ENCODE data around the gene RXRA.

RXRA gene

DNA sequence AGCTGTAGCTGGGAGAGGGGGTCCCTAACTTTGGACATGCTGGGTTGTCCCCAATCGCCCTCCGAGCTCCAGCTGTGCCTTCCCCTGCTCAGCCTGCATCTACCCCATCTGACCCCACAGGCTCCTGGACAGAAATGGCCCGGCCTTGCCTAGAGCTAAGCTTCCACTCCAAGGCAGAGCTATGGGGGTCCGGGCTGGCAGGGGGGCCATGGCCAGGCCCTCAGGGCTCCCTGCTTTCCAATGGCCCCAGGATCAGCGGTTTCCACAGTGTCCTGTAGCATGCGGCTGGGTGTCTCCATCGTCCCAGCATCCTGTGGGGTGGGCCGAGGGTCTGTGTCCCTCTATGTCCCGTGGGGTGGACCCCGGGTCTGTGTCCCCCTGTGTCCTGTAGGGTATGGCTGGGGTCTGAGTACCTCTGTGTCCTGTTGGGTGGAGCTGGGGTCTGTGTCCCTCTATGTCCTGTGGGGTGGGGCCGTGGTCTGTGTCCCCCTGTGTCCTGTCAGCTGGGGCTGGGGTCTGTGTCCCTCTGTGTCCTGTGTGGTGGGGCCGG lies 130.6 kb downstream of the RXRA start:
- no peak for DNase-seq

DNA sequence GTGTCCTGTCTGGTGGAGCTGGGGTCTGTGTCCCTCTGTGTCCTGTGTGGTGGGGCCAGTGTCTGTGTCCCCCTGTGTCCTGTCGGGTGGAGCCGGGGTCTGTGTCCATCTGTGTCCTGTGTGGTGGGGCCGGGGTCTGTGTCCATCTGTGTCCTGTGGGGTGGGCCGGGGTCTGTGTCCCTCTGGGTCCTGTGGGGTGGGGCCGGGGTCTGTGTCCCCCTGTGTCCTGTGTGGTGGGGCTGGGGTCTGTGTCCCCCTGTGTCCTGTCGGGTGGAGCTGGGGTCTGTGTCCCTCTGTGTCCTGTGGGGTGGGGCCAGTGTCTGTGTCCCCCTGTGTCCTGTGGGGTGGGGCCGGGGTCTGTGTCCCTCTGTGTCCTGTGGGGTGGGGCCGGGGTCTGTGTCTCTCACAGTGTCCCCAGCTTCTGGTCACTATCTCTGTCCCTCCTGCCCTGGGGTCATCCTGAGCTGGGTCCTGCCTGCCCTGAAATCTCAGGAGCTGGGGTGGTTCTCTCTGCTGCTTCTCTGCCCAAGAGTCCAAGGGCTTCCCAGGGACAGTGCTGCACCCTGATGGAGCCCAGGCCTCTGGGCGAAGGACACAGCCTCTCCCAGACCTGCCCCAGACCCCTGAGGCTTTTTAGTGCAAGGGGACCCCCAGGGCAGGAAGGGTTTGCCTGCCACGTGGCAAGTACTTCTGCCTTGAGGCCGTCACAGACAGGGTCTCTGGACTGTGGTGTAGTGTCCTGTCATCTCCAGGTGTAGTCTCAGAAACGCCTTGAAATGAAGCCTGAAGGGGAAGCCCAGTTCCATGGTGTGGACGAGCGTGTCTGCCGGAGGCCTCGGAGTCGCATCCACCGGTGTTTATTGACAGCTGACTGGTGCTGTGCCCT lies 131.3 kb downstream of the RXRA start:
- no peak for DNase-seq

DNA sequence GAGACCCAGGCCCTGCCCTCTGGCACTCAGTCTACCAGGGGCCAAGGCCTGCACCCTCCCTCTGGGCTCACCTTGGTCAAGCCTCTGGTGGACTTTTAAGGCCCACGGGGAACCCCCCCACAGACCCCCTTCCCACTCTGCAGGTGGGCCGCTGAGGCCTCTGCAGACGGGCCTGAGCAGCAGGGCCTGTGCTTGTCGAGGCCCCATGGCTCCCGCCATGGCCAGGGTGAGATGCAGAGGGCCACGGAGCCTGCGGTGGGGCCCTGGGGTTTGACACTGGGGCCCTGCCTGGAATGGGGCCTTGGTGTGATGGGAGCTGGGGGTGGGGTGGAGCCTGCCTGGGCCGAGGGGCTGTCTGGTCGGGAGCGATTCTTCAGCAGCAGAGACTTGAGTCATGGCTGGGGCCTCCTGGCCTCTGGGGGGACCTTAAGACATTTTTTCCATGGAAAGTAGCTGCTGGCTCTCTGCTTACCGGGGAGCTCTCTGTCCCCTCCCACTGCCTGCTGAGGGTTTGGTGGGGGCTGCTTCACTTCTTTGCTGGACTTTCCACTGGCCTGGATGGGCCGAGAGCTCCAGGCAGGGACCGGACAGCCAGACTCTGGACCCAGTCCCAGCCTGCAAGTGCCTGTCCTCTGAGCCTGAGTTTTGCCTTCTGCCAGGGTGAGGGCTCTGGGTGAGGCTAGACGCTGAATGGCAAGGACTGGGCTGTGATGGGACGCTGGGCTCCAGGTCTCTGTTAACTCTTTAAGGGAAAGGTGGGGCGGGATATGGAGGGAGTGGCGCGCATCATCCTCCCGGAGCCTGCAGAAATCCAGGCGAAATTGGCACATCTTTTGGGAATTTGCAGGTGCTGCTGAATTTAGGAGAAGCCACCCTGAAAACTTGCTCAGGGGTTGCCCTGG lies 132.2 kb downstream of the RXRA start:
- no peak for DNase-seq

DNA sequence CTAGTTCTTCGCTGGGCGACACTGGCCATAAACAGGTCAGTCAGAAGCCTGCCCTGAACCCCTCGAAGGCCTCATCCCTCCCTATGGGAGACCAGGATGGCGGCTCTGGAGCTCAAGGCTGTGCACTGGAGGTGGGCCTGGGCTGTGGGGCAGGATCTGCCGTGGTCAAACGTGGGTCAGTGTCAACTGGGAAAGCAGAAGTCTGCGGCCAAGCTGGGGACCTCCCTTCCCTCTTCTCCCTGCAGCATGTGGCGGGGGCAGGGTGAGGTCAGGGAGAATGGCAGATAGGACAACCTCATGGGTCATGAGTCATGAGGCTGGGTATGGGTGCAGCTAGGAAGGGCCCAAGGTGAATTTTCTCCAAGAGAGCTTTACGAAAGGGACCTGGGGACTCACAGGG lies 132.9 kb downstream of the RXRA start:
- DNase-seq: no peak

DNA sequence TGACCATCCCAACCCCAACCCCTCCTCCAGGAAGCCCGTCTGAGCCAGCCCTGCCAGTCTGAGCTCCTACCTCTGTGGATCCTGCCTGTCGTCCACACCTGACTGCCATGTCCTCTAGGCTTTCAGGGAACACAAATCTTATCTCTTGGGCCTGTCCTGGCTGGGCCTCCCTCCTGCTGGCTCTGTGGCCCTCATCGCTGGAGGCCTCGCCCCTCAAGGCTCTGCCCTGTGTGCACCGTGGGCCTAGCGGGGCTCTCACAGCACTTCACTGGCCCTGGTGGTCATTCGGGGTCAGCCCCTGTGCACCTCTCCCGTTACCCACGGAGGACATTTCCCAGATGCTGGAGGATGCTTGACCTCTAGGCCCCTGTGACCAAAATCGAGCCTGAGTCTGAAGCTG lies 133.3 kb downstream of the RXRA start:
- no peak for DNase-seq

DNA sequence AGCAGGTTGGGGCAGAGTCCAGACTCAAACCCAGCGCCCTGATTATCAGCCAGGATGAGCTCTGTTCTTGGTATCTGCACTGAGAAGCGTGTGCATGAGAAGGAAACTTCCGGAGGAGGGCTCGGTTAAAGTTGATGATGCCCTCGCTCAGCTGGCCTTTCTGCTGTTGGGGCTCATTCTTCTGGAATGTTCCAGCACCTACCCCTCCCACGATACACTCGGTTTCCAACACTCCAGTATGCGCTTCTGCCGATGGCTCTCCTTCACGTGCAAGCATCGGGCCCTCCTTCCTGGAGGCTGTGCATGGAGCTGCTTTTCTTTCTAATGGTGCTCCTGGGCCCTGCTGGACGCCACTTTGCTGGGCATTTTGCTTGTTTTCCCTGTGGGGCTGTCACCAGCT lies 134.0 kb downstream of the RXRA start:
- DNase-seq: no peak

DNA sequence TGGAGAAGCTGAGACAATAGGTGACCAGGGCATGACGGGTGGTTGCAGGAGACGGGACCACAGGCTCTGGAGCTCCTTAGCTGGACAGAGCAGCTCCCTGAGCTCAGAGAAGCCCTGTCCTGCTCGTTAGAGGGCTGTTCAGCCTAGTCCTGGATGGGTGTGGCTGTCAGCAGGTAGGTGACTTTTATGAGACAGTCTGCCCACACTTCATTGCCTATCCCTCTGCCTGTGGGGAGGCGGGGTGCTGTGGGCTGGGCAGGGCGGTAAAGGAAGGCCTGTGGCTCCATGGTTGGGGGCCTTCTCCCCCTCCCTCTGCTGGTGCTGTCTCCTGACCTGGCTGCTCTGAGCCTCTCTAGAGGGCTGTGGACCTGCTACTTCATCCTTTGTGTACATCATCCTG lies 134.6 kb downstream of the RXRA start:
- DNase-seq: no peak

DNA sequence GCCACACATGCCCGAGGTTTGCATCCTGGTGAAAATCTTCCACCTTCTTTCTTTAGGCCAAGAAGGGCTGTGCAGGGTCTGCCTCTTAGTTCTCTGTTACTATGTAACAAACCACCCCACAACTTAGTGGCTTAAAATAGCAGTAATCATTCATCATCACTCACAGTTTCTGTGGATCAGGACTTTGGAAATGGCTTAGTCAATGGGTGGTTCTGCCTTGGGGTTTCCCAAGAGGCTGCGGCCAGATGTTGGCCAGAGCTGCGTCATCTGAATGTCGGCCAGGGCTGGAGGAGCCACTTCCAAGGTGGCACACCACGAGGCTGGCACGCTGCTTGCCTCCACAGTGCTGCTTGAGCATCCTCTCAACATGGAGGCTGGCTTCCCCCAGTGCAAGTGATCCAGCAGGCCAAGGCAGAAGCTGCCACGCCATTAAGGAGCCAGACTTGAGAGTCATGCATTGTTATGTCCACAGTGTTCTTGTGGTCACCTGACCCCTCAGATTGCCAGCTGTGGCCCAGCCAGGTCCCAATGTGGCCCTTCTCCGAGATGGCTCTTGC lies 135.2 kb downstream of the RXRA start:
- no peak for DNase-seq

DNA sequence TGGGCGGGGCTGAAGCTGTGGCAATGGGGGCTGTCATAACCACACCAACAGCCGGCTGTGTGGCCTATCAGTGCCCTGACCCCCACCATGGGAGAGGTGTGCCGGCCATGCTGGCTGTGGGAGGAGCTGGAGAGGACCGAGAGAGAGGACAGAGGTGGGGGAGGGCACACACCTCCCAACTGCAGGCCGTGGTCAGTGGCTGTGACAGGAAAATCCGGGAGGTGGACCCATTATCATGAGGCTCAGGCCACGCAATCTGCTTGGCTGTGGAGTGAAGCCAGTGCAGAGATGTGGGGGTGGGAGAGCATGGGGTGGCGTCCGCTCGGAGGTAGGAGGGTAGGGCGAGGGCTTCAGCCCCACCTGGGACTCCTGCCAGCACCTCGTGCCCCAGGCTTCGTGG lies 136.1 kb downstream of the RXRA start:
- DNase-seq: no peak

DNA sequence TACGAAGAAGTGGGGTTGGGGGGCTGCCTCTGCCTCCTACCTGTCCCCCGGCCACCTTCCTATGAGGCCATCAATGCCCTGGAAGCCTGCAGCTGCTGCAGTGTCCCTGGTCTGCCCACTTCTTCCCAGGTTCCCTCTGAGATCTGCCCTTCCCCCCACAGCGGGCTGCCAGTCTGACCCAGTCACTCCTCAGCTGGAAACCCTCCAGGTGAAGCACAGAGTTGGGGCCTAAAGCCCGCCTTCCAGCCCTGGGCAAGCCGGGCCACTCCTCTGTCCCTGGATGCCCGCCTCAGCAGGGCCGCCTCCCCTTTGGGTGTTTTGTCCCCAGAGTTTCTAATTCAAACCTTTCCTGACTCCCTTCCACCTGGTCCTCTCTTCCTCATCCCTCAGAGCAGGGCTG lies 137.0 kb downstream of the RXRA start:
- DNase-seq: no peak

DNA sequence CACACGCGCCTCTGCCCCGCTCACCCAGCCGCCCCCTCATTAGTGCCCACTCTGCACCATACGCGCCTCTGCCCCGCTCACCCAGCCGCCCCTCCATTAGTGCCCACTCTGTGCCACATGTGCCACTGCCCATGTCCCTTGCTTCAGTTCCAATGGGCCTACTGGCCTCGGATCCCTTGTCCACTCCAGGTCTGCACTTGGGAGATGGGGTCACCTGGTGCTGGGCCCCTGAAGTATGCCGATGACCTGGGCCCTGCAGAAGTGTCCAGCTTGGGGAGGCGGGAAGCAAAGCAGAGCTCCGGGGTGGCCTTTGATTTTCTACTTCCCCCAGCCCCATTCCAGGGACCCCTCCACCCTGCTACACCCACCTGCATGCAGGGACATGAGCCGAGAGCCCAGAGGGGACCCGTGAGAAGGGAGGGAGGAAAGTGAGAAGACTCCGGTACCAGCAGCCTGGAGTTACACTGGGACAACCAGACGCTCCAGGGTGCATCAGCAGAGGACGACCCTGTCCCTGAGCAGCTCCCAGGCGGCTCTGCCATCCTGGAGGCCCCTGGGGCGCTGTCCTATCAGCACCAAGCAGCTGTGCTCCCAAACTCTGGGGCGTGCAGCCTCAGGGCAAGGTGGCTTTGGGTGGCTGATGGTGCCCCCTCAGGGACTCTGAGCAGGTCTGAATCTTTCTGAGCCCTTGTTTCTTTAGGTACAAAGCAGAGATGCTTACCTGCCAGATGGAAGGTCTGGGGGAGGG lies 140.8 kb downstream of the RXRA start:
- DNase-seq: no peak

DNA sequence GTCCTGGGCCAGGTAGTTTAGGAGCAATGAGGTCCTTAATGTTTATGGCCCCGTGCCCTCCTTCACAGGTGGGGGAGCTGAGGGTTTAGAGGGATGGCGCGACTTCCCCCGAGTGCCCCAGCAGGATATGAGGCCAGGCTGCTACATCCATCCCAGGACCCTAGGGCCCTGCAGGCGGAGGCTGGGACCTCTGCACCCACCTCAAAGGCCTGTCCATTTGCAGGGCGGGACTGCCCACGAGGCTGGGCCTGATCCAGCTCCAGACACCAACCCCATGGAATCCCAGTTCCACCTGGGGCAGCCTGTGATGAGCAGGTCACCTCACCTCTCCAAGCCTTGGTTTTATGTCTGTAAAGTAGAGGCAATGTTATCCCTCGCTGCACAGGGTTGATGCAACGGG lies 142.1 kb downstream of the RXRA start:
- DNase-seq: no peak

DNA sequence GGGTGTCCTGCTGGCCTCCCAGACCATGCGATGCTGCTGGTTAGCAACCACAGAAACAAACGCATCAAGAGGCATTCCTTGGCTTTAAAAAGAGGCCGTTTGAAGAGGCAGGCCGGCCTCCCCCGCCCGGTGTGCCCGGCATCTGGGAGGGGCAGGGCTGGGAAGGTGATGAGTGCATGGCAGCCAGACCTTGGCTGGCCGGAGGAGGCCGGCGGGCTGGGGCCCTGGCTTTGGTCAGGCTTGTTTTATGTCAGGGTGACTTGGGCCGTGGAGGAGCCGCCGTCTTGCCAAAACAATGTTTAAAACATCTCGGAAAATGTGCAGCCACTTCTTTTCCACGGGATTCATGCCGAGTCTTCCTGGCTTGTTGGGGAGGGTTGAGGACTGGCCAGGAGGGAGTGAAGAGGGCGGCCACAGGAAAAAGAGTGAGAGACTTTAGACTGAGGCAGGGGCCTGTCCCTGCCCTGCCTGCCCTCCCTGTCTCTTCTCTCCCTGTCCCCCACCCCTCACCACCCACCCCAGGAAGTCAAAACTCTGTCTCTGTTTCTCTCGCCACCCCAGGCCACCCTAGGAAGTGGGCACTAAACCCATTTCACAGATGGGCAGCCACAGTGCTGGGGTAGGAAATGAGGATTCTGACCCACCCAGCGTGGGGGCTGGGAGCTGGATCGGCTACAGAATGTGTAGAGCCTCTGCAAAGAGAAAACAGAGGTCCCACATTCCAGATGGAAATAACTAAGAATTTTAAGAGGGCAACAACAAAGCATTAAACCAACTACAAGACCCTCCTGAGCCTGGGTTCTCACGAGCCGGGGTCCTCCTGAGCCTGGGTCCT lies 143.0 kb downstream of the RXRA start:
- DNase-seq: no peak

DNA sequence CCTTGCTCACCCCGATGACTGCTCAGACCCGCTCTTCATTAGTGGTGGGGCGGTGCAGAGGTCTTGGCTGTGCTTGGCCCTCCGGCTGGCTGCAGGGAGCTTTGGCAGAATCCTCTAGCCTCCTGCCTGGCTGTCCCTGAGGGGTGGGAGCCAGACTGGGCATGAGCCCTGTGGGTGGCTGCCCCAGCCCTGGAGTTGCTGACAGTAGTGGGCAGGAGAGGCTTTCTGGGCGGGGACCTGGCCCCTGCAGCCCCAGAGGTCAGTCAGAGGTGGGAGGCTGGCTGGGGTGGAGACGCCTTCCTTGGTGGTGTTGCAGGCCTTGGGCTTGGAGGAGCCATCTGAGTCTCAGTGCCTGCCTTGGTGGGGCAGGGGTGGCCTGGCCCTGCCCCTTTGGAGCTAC lies 146.0 kb downstream of the RXRA start:
- DNase-seq: no peak

DNA sequence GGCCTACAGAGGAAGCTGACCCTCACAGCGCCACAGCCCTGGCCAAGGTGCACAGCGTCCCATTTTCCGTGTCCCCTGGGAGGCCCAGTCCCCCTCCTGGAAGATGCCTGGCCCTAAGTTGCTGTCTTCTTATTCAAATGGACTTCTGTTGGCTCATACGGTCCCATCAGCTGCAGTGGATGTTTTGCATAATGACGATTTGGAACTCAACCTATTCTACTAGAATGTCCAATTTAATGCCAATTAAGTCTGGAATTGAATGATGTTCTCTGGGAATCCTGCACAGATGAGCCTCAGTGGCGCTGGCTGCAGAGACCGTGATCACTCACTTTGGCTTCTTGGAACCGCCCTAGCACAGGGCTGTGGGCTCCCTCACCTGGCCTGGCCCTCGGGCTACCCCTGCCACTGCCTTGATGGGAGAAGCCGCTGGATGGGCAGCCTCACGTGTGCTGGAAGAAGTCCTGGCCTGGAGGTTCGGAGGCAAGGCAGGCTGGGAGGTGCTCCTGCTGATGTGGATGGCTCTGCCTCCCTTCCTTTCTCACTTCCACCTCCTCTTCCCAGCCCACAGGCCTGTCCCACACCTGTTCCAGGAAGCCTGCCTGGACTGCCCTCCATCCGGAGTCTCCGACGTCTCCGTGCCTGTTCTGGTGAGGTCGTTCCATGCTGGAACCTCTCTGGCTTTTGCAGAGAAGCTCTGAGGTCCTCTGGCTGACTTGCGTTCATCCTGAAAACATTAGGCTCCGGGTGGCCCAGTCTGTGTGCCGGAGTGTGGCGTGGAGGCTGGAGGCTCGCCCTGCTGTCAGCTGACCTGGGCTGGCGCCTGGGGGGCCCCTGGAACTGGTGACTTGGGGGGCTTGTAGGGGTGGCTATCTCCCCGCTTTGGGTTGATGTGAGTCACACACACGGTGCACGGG lies 147.1 kb downstream of the RXRA start:
- no peak for DNase-seq

DNA sequence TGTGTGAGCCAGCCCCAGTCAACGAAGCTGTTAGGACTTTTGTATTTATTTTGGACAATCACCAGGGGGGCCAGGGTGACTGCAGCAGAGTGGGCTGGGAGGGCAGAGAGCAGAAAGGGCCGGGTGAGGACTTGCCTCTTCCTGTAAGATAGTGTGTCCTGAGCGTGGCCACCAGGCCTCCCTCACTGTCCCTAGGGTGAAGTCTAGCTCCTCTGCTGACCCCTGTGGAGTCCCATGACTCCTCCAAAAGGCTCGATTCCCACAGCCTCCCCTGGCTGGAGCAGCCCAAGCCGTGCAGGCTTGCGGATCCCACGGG lies 147.8 kb downstream of the RXRA start:
- no peak for DNase-seq

DNA sequence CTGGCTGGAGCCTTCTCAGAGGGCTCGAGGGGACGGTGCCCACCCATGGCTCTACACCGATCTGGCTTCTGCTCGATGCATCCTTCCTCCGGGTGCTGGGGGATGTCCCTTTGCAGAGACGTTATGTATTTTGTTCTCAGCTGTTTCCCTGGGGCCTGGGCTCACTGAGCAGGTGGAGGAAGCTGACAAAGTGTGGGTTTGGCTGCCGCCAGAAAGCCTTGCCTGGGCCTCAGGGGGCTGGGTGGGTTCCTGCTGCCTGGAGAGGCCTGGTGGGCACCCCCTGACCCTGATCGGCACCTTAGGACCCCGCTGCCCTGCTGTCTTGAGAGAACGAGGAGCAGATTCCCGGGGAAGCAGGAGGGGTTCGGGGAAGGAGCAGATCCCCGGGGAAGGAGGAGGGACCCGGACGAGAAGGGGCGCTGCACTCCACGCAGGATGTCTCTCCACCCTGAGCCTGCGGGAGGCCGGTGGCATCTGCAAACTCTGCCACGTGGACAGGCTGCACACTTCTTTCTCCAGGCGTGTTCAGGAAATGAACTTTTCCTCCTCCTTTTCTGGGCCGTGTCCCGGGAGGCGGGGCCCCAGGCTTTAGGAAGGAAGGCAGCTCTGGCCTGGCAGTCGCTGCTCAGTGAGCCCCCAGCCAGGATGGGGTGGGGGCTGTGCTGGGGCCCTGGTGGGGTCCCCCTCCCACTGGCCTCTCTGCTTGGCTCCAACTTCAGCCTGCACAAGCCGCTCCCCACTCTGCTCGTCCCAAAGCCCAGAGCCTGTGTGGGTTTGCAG lies 148.9 kb downstream of the RXRA start:
- DNase-seq: no peak

DNA sequence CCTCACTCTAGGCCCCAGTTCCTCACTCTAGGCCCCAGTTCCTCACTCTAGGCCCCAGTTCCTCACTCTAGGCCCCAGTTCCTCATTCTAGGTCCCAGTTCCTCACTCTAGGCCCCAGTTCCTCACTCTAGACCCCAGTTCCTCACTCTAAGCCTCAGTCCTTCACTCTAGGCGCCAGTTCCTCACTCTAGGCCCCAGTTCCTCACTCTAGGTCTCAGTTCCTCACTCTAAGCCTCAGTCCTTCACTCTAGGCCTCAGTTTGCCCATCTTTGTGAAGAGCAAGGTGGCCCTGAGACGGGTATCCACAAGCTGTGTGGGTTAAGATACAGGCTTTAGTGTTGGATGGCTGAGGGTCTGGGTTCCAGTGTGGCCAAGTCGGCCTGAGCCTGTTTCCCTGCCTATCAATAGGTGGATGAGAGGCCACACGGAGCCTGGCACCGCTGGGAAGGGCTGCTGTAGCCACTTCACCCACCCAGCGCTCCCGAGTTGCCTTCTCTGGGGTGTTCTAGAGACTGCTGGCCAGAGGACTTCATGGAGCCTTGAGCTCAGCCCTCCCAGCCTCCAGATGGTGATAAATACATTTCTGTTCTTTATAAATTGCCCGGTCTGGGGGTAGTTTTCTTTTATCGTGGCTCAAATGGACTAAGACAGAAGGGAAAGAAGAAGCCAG lies 150.2 kb downstream of the RXRA start:
- DNase-seq: no peak

DNA sequence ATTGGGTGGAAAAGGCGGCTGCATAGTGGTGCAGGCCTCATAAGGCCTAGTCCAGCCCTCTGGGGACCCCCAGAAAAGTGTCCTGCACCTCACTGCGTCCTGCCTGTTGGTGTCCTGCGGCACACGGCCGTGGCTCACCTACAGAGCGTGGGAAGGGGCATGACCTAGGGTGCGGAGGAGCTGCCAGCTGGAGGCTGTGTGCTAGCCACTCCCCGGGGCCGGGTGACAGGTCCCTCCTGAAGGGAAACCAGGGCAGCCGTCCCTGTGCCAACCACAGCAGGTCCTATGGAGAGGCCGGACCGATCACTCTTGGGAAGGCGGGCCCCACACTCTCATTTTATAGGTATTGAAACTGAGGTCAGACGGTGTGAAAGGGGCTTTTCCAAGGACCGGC lies 150.7 kb downstream of the RXRA start:
- DNase-seq: no peak
